NB4 (cell line): ENCODE measurements around the gene C12orf76.

Experiments used
- DNase-seq: peaks from one replicate; pipeline ENCODE4 v3.0.0; 2010; ENCODE audit warnings: low read depth
- H3K4me3 ChIP-seq: one replicate; pipeline ENCODE4 v1.5.1; 2011; ENCODE audit warnings: mild to moderate bottlenecking, low read depth, low read length, moderate library complexity
- MYC ChIP-seq: IDR thresholded peaks from 2 replicates; pipeline ENCODE4 v1.6.1; 2011; ENCODE audit warnings: low read depth, low read length
- POLR2A ChIP-seq: IDR thresholded peaks from 2 replicates; pipeline ENCODE4 v1.6.1; 2011; ENCODE audit warnings: mild to moderate bottlenecking; ENCODE audit not compliant: insufficient read length; ENCODE audit errors: extremely low read depth
- TF ChIP-seq, protein P1 (sequence below): IDR thresholded peaks from one replicate; pipeline ENCODE4 v1.5.1; 2012; ENCODE audit warnings: low read depth, low read length
- TF ChIP-seq, protein P2 (sequence below): IDR thresholded peaks from 2 replicates; pipeline ENCODE4 v1.6.1; 2011; ENCODE audit warnings: low read depth, low read length

The C12orf76 gene

DNA sequence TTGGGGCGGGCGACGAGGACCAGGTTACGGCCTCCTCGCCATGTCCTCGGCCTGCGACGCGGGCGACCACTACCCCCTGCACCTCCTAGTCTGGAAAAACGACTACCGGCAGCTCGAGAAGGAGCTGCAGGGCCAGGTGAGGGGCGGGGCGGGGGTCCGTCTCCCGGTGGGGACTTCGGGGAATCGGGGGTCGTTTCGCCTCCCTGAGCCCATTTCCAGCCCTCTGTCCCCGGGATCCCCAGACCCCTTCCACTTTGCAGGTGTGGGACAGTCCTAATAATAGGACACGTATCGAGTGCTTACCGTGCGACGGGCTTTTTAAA lies 48.7 kb downstream of the C12orf76 start:
- peak overlapping the region; percentile 86 for H3K4me3 ChIP-seq
- TF ChIP-seq POLR2A, result no peak
- no peak for DNase-seq

DNA sequence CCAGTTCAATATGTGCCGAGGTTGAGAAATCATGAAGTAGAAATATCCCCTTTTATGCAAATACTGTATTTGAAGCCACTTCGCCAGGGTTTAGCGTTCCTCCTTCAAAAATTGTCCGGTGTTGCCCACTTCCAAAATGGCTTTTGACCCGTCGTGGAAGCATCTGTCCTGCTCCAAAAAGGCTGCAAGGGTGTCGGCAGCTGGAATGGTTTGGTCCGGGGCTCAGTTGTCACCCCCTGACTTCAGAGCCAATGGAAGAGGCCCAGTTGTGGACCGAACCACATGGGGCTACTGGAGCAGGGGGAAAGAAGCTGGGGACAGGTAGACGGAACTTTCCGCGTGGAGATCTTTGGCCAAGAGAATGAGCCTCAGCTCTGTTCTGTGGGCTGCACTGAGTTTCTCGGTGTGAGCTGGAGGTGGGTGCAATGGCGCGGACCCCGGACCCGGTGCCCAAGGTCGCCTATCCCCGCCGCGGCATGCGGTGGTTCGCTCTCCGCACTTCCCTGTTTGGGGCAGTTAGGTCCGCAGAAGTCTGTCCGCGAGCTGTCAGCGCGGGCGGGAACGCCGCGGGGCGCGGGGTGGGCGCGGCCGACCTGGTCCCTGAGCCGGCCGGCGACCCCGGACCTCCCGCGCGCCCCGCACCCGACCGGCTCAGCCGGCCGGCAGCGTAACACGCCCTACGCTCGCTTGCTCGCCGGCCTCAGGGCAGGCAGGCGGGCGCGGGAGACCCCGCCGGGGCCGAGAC lies 49.2 kb downstream of the C12orf76 start, which contains the start of gene ANKRD13A:
Gene ANKRD13A (plus strand): TSS at position 527 of the 745 bp plus-strand sequence. CDS start 259 bp downstream, outside the sequence.
- peak within 1 kb of the TSS; percentile 86 for H3K4me3 ChIP-seq
- TF ChIP-seq POLR2A, result peak; percentile 85
- TF ChIP-seq, protein P1, sequence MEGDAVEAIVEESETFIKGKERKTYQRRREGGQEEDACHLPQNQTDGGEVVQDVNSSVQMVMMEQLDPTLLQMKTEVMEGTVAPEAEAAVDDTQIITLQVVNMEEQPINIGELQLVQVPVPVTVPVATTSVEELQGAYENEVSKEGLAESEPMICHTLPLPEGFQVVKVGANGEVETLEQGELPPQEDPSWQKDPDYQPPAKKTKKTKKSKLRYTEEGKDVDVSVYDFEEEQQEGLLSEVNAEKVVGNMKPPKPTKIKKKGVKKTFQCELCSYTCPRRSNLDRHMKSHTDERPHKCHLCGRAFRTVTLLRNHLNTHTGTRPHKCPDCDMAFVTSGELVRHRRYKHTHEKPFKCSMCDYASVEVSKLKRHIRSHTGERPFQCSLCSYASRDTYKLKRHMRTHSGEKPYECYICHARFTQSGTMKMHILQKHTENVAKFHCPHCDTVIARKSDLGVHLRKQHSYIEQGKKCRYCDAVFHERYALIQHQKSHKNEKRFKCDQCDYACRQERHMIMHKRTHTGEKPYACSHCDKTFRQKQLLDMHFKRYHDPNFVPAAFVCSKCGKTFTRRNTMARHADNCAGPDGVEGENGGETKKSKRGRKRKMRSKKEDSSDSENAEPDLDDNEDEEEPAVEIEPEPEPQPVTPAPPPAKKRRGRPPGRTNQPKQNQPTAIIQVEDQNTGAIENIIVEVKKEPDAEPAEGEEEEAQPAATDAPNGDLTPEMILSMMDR, result no peak
- TF ChIP-seq, protein P2, sequence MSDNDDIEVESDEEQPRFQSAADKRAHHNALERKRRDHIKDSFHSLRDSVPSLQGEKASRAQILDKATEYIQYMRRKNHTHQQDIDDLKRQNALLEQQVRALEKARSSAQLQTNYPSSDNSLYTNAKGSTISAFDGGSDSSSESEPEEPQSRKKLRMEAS, result 0 out of 2 replicates have a peak, but pooled peaks have one; percentile 65
- peak; percentile 70 for TF ChIP-seq MYC
- peak; percentile 98 for DNase-seq

DNA sequence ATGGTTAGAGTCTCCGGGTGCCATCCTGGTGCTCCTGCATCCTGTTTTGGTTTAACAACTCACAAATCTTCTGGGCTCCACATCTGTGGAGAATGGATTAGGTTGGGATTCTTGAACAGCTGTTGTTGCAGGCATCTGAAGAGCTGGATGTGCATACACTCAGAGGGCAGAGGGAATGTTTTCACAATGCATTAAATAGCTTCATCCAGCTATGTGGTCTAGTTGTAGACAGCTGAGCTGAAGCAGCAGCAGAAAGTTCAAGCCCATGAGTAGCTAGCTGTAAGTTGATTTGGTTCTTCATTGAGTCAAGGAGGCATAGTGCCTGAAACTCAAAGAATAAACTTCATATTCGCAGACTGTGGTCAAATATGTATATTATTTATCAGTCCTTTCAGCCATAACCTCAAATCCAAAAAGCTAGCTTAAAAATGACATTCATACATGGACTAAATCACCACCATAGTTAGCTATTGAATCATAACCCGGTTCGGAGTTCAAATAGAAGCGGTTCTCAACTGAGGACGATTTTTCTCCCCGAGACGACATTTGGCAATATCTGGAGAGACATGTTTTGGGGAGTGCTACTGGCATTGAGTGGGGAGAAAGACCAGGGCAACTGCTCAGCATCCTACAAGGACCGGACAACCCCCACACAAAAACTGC lies 50.0 kb downstream of the C12orf76 start:
- TF ChIP-seq, protein P2, result no peak
- no peak for TF ChIP-seq POLR2A
- no peak for TF ChIP-seq MYC
- TF ChIP-seq, protein P1, result no peak
- peak; percentile 49 for DNase-seq
- peak overlapping the region; percentile 86 for H3K4me3 ChIP-seq

DNA sequence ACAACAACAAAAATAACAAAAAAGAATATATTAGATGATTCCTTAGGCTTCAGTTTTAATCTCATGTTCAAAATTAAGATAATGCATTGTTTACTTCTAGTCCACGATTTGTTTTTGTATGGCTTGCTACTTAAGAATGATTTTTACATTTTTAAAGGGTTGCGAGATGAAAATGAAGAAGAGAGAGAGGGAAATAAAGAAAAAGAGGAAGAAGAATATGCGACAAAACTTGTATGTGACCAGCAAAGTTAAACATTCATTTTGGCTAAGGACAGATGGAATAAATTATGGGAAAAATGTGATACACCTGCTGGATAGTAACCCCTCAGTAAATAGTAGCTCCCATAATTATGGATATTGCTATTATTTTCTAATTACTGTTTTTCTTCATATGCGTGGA lies 50.9 kb downstream of the C12orf76 start:
- no peak for DNase-seq
- TF ChIP-seq, protein P1, result no peak
- TF ChIP-seq MYC (no peak), POLR2A (no peak)
- TF ChIP-seq, protein P2, result no peak
- no peak overlapping the region for H3K4me3 ChIP-seq

DNA sequence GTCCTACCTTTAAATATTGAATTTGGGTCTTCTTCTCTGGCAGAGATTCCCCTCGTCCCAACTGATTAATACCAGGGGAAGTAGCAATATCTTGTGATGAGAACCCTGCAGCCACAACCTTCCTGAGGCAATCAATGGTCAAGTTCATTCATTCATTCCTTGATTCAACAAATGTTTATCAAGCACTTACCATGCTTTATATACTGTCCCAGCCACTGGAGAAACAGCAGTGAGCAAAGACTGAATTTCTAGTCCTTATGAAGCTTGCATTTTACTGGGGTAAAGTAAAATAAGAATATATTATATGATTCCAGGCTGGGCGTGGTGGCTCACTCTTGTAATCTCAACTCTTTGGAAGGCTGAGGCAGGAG lies 51.9 kb downstream of the C12orf76 start:
- H3K4me3 ChIP-seq, result peak overlapping the region; percentile 74
- no peak for DNase-seq
- TF ChIP-seq, protein P2, result no peak
- no peak for TF ChIP-seq POLR2A
- no peak for TF ChIP-seq MYC
- TF ChIP-seq, protein P1, result no peak
